Psoas muscle (tissue), 8 donors: ENCODE data around the gene MTTP. TPM values are rescaled to one million over a fixed set of nuclear protein-coding genes. Genes with fewer than 3 reads are reported as not detected.
A peak's percentile ranks its signal among the peaks of the same experiment; 100 is the strongest.

Experiments
- ATAC-seq, 4 donors: fragments of 200-7000 bp; cut with Tn5 transposase; one replicate each; pipeline ENCODE4 v1.9.1; 2020; ENCODE audit warnings: moderate library complexity in 3 of 4, mild to moderate bottlenecking in 2 of 4
- DNase-seq, 2 donors: peaks; one replicate each; pipeline ENCODE4 v3.0.0-alpha.2; 2020
- H3K27ac ChIP-seq: fragments of 200-600 bp; one replicate; pipeline ENCODE4 v1.8.0; 2022
- H3K27me3 ChIP-seq, 3 donors: fragments of 200-600 bp in 1 of 3; one replicate each; pipeline versions ENCODE4 v1.6.1 to v1.8.0; 2013 to 2022; ENCODE audit warnings: low read length in 2 of 3, mild to moderate bottlenecking in 2 of 3, moderate library complexity in 1 of 3; ENCODE audit not compliant: insufficient read depth in 3 of 3
- H3K36me3 ChIP-seq, 2 donors: fragments of 200-600 bp in 1 of 2; one replicate each; pipeline versions ENCODE4 v1.6.1 to v1.8.0; 2013 to 2022; ENCODE audit warnings: low read depth in 1 of 2, mild to moderate bottlenecking in 1 of 2, moderate library complexity in 1 of 2; ENCODE audit not compliant: insufficient read depth in 1 of 2
- H3K4me1 ChIP-seq: fragments of 200-600 bp; one replicate; pipeline ENCODE4 v1.8.0; 2022
- H3K4me3 ChIP-seq: fragments of 200-600 bp; one replicate; pipeline ENCODE4 v1.8.0; 2022; ENCODE audit warnings: mild to moderate bottlenecking
- H3K9me3 ChIP-seq: fragments of 200-600 bp; one replicate; pipeline ENCODE4 v1.8.0; 2022
- CTCF ChIP-seq: fragments of 200-600 bp; IDR thresholded peaks from one replicate; pipeline ENCODE4 v1.8.0; 2022; ENCODE audit warnings: antibody characterized with exemption
- WGBS, 3 donors: extraction: QIAGEN DNeasy Blood & Tissue Kit; methylation state at CpG; one replicate each; pipeline versions ENCODE4 v1.1.6 to v1.1.7; 2013; 5-methylcytosine and 5-hydroxymethylcytosine counted together
- intact Hi-C, 2 donors: fragments of 100-400 bp; cut with DNase I; formaldehyde crosslinking; loops; one replicate each; pipeline versions ENCODE4 v1.11.0 to v1.14.2; 2022
- polyA plus RNA-seq, 3 donors: library from polyadenylated mRNA; stranded (reverse); fragments of 200-250 nt; gene quantifications; one replicate each; pipeline ENCODE4 v1.2.3, GENCODE V29; 2013
- total RNA-seq, 4 donors: library from RNA; stranded (reverse); fragmentation: NEBNext Ultra II Directional in 2 of 4; extraction: Animal tissue kit (Norgen Biotek cat#: 25700) in 2 of 4; gene quantifications; one replicate each; pipeline versions ENCODE4 v1.2.1 to v1.2.4, GENCODE V29; 2021 to 2023
- donor health status: healthy with polysubstance abuse.
- donor health status: DM: no; HTN: no; CAD: no; lungs with moderate emphysema.
- donor health status: Bipolar disorder and iron deficiency.
- donor health status: healthy.
- donor health status: DM: yes; HTN: yes; CAD: no.
- donor health status: DM: no; HTN: no; CAD: no.
- donor health status: DM: no; HTN: no; CAD: no.
- donor health status: DM: yes; HTN: yes; CAD: no.

MTTP gene
- total and polyA plus RNA-seq, 7 donors = 0.04 to 0.99 (median 0.28) TPM

- 39 to 46% (median 40%) methylated on average over 10 of the region's 10 CpGs for WGBS, 3 donors
- ATAC-seq (no peak), DNase-seq (peak in 1 of 2 donors; percentile 43)
- TF ChIP-seq CTCF = no peak
- peak overlapping the region; percentile 99 for H3K27ac ChIP-seq
- H3K9me3 ChIP-seq = no peaks in the 10 kb centered on the region
- peaks cover 19% of the 10 kb centered on the region for H3K4me1 ChIP-seq
- intact Hi-C loops = loop anchor here in 1 of 2 donors (5.0 kb wide), 3 partner anchors 73 to 153 kb away; partner anchors contain the start of gene TRMT10A
- H3K36me3 ChIP-seq = peaks cover 0 to 5% of the 10 kb centered on the region in 2 donors
- peak overlapping the region; percentile 78 for H3K4me3 ChIP-seq
- no peaks in the 10 kb centered on the region for H3K27me3 ChIP-seq
Observed at GRCh38 chr4:99649778-99650177, 75.2 kb downstream of the MTTP start.

- 30 to 39% (median 30%) methylated on average over 18 of the region's 18 CpGs for WGBS, 3 donors
- Histone ChIP-seq H3K36me3 (peaks cover 0 to 5% of the 10 kb centered on the region in 2 donors), H3K4me3 (peak overlapping the region; percentile 78), H3K4me1 (peaks cover 10% of the 10 kb centered on the region), H3K9me3 (no peaks in the 10 kb centered on the region), H3K27me3 (no peaks in the 10 kb centered on the region), H3K27ac (peak overlapping the region; percentile 99)
- peak in 1 of 2 donors; percentile 71 for DNase-seq
- peak in 3 of 4 donors; percentile 13 to 32 (median 23) for ATAC-seq
- TF ChIP-seq CTCF = no peak
- intact Hi-C loops = loop anchor here in 1 of 2 donors (5.0 kb wide), 3 partner anchors 71 to 151 kb away; partner anchors contain the start of gene TRMT10A
Observed at GRCh38 chr4:99651016-99651769, 76.6 kb downstream of the MTTP start.

- Histone ChIP-seq H3K36me3 (peaks cover 0 to 5% of the 10 kb centered on the region in 2 donors), H3K27me3 (no peaks in the 10 kb centered on the region), H3K4me1 (peaks cover 12% of the 10 kb centered on the region), H3K9me3 (no peaks in the 10 kb centered on the region), H3K4me3 (peak overlapping the region; percentile 78), H3K27ac (peak overlapping the region; percentile 99)
- no peak for TF ChIP-seq CTCF
- WGBS, 3 donors = 27 to 62% (median 45%) methylated on average over 49 of the region's 49 CpGs
- intact Hi-C loops = loop anchor here (2.0 to 5.0 kb wide), 4 partner anchors 70 to 155 kb away; partner anchors contain the start of gene TRMT10A (in 1 of the 2)
- DNase-seq = peak in 1 of 2 donors; percentile 55
- ATAC-seq = peak in 2 of 4 donors; percentile 9 to 11
Observed at GRCh38 chr4:99651811-99652485, 77.3 kb downstream of the MTTP start.

GRCh38 chr4:99652596-99653436 lies 78.2 kb downstream of the MTTP start:
- H3K4me3 ChIP-seq = peak overlapping the region; percentile 78

More at GRCh38 chr4:99652596-99653436, 78.2 kb downstream of the MTTP start:
- Histone ChIP-seq H3K4me1 (peaks cover 18% of the 10 kb centered on the region), H3K9me3 (no peaks in the 10 kb centered on the region), H3K36me3 (peaks cover 0 to 5% of the 10 kb centered on the region in 2 donors), H3K27me3 (no peaks in the 10 kb centered on the region), H3K27ac (peak overlapping the region; percentile 99)
- peak in 1 of 2 donors; percentile 72 for DNase-seq
- peak; percentile 47 to 65 (median 52) for ATAC-seq
- WGBS, 3 donors = 30 to 56% (median 36%) methylated on average over 43 of the region's 43 CpGs
- intact Hi-C loops = loop anchor here (2.0 to 5.0 kb wide), 4 partner anchors 69 to 154 kb away; partner anchors contain the start of gene TRMT10A (in 1 of the 2)
- TF ChIP-seq CTCF = no peak
